Measurements from ENCODE around the gene MKLN1.

Gene MKLN1

GRCh38 chr7:131327626-131328376 is at the start of gene MKLN1:
Gene MKLN1, plus strand, starts transcription at chr7:131327876. Its CDS starts 24 bp downstream, at chr7:131327900.
- peak; percentile 91 for DNase-seq (ENCODE audit: low spot score)
- no peak for TF ChIP-seq CTCF (IDR thresholded peaks at IDR 0.05)
- peak within 1 kb of the TSS; percentile 94 for H3K4me3 ChIP-seq
- H3K27ac ChIP-seq: peak within 1 kb of the TSS; percentile 94 to 98

GRCh38 chr7:131279044-131279443 is 48.6 kb upstream of the MKLN1 start:
- no peak for TF ChIP-seq CTCF (IDR thresholded peaks at IDR 0.05)
- Histone ChIP-seq H3K4me3 (no peak overlapping the region), H3K27ac (no peak overlapping the region)
- DNase-seq (ENCODE audit: low spot score): no peak

DNA sequence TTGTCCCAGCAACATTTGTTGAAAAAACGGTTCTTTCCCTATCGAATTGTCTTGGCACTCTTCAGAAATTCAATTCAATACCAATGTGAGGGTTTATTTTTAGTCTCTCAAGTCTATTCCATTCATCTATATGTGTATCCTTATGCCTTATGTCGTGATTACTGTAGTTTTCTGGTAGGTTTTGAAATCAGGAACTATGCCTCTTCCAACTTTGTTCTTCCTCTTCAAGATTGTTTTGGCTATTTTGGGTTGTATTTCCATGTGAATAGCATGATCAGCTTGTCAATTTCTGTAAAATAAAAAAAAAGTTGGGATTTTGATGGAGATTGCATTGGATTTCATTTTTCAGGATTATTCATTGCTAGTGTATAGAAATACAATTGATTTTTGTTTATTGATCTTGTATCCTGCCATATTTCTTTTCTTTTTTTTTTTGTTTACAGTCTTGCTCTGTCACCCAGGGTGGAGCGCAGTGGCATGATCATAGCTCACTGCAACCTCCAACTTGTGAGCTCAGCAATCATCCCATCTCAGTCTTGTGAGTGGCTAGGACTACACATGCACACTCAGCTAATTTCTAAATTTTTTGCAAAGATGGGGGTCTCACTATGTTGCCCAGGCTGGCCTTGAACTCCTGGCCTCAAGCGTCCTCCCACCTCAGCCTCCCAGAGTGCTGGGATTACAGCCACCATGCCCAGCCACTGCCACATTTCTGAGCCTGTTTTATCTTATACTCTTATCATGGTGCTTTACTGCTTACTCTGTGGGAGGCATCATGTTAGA is 46.2 kb upstream of the MKLN1 start:
- no peak overlapping the region for H3K4me3 ChIP-seq
- no peak overlapping the region for H3K27ac ChIP-seq
- DNase-seq (ENCODE audit: low spot score): no peak
- no peak for TF ChIP-seq CTCF (IDR thresholded peaks at IDR 0.05)

DNA sequence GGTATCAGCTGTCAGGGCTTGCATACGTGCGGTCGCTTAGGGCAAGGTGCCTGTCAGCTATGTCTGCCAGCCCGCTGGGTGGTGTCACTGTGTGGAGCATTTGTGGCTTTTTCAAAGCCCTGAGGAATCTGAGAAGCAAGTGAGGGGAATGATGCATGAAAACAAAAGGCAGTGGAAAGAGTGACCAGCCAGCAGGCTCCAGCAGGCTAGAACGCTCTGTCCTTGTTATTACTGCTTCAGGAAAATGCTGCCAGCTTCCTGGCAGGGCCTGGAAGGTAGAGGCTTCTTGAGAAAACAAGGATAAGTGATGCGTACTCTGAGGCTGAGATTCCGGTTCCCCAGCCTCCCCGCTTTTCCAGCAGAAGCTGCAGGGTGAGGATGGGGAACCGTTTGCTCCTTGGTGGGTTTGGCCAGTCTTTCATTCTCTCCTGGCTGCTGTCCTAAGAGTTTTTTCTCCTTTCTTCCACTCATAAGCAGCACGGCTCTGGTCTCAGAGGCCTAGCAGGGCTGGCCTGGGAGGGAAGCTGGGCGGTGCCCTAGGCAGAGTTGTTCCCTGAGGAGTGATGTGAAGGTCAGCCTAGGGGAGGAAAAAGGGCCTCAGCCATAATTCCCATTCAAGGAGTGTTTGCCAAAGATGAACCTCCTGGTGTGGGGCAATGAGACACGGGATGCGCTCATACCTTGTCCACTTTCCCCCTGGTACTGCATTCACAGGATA is 42.8 kb upstream of the MKLN1 start:
- Histone ChIP-seq H3K27ac (peak overlapping the region; percentile 70 to 91), H3K4me3 (no peak overlapping the region)
- no peak for TF ChIP-seq CTCF (IDR thresholded peaks at IDR 0.05)
- peak; percentile 91 for DNase-seq (ENCODE audit: low spot score)

- Histone ChIP-seq H3K4me3 (no peak overlapping the region), H3K27ac (peak overlapping the region; percentile 70 to 91)
- no peak for TF ChIP-seq CTCF (IDR thresholded peaks at IDR 0.05)
- DNase-seq (ENCODE audit: low spot score): no peak
These were observed 42.1 kb upstream of the MKLN1 start for GRCh38 chr7:131285556-131285955.

GRCh38 chr7:131288450-131288849 is 39.2 kb upstream of the MKLN1 start:
- DNase-seq (ENCODE audit: low spot score): no peak
- Histone ChIP-seq H3K4me3 (no peak overlapping the region), H3K27ac (no peak overlapping the region)
- no peak for TF ChIP-seq CTCF (IDR thresholded peaks at IDR 0.05)
